MG63 (cell line): ENCODE results near the gene MELK. TPM values are rescaled to one million over a fixed set of nuclear protein-coding genes. Genes with fewer than 3 reads are reported as not detected.

ENCODE experiments used
- DNase-seq: peaks from one replicate; pipeline ENCODE4 v3.0.0-alpha.2; 2020
- H3K27me3 ChIP-seq: fragments of 250-450 bp; sonication (Bioruptor Pico); 2 replicates; pipeline ENCODE4 v1.5.1; 2020; ENCODE audit warnings: mild to moderate bottlenecking, moderate library complexity
- H3K36me3 ChIP-seq: fragments of 250-450 bp; sonication (Bioruptor Pico); 2 replicates; pipeline ENCODE4 v1.5.1; 2020; ENCODE audit warnings: mild to moderate bottlenecking, moderate library complexity
- H3K4me3 ChIP-seq: fragments of 250-450 bp; sonication (Bioruptor Pico); 2 replicates; pipeline ENCODE4 v1.5.1; 2020; ENCODE audit warnings: mild to moderate bottlenecking, moderate library complexity
- H3K9me3 ChIP-seq: fragments of 250-450 bp; sonication (Bioruptor Pico); 2 replicates; pipeline ENCODE4 v1.5.1; 2020; ENCODE audit warnings: mild to moderate bottlenecking, moderate library complexity
- total RNA-seq: library from RNA; depleted of rRNA; stranded (reverse); fragments of >200 nt; shearing (Covaris generic); gene quantifications from 2 replicates; pipeline ENCODE4 v1.2.3, GENCODE V29; 2014; ENCODE audit warnings: low replicate concordance; rRNA removed

MELK gene
- total RNA-seq, 1 experiment from 2014 or later: 75.8 TPM

DNA sequence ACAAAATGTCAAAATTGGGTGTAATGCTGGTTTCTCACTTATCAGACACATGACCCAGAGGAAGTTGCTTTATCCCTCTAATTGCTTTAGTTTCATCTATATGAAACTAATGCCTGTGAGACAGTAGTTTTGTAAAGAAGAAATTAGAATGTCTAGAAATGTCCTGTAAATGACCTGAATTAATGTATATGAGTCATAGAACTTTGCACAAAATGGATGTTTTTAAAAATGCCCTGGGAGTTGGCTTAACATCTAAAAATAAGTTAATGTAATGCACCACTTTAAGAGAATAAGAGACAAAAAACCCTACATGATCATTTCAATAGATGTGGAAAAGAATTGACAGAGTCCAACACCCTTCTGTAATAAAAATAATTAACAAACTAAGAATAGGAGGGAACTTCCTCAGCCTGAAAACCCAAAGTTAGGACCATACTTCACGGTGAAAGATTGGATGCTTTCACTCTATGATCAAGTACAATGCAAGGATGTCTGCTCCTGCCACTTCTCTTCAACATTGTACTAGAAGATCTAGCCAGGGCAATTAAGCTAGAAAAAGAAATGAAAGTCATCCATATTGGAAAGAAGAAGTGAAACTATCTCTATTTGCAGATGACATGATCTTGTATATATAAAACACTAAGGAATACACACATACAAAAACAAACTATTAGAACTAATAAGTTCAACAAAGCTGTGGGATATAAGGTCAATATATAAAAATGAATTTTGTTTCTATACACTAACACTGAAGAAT lies 117.9 kb downstream of the MELK start:
- no peak for DNase-seq
- Histone ChIP-seq H3K4me3 (no peak overlapping the region), H3K36me3 (no peaks in the 10 kb centered on the region), H3K9me3 (peaks cover 5% of the 10 kb centered on the region; the same call in 1 of the 2 replicates), H3K27me3 (no peaks in the 10 kb centered on the region)

DNA sequence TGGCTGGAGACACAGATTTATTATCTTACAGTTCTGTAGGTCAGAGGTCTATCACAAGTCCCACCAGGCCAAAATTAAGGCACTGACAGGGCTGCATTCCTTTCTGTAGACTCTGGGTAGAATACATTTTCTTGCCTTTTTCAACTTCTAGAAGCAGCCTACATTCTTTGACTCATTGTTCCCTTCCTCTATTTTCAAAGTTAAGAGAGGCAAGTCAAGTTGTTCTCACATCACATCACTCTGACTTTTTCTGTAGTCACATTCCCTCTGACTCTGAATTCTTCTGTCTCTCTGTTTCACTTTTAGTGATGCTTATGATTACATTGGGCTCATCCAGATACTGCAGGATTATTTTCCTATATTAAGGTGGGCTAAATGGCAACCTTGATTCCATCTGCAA lies 119.0 kb downstream of the MELK start:
- H3K27me3 ChIP-seq: no peaks in the 10 kb centered on the region

DNA sequence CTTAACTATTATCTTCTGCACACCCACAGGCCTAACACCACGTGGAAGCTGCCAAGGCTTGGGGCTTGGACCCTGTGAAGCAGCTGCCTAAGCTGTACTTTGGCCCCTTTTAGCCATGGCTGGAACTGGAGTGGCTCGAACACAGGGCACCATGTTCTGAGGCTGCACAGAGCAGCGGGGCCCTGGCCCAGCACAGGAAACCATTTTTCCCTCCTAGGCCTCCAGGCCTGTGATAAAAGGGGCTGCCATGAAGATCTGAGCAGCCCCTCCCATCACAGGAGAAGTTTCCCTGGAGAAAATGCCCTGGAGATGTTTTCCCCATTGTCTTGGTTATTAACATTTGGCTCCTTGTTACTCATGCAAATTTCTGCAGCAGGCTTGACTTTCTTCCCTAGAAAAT lies 126.3 kb downstream of the MELK start:
- DNase-seq: no peak
- peaks cover 24% of the 10 kb centered on the region for H3K27me3 ChIP-seq

More for the DNA sequence above, 119.0 kb downstream of the MELK start:
- peaks cover 5% of the 10 kb centered on the region; the same call in 1 of the 2 replicates for H3K9me3 ChIP-seq
- no peaks in the 10 kb centered on the region for H3K36me3 ChIP-seq
- no peak for DNase-seq
- no peak overlapping the region for H3K4me3 ChIP-seq

DNA sequence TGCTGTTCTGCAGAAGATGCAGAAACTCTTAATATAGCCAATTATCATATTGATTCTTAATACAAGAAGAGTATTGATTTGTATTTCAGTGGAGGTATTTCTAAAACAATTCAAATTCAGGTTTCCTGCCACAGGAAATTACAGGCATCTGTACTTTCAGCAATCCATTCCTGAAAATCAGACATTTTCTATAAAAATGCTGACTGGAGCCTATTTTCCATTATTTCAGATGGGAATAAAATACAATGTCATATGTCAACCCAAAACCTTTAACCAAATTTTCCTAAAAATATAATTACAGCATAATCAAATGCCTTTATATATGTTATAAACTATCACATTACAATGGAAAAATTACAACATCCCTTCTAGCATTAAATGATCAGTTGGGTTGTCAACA lies 131.5 kb downstream of the MELK start:
- Histone ChIP-seq H3K4me3 (no peak overlapping the region), H3K9me3 (peaks cover 4% of the 10 kb centered on the region), H3K36me3 (no peaks in the 10 kb centered on the region), H3K27me3 (peaks cover 59% of the 10 kb centered on the region)
- DNase-seq: no peak

More for the DNA sequence above, 126.3 kb downstream of the MELK start:
- peaks cover 14% of the 10 kb centered on the region for H3K9me3 ChIP-seq
- H3K36me3 ChIP-seq: no peaks in the 10 kb centered on the region
- H3K4me3 ChIP-seq: no peak overlapping the region

DNA sequence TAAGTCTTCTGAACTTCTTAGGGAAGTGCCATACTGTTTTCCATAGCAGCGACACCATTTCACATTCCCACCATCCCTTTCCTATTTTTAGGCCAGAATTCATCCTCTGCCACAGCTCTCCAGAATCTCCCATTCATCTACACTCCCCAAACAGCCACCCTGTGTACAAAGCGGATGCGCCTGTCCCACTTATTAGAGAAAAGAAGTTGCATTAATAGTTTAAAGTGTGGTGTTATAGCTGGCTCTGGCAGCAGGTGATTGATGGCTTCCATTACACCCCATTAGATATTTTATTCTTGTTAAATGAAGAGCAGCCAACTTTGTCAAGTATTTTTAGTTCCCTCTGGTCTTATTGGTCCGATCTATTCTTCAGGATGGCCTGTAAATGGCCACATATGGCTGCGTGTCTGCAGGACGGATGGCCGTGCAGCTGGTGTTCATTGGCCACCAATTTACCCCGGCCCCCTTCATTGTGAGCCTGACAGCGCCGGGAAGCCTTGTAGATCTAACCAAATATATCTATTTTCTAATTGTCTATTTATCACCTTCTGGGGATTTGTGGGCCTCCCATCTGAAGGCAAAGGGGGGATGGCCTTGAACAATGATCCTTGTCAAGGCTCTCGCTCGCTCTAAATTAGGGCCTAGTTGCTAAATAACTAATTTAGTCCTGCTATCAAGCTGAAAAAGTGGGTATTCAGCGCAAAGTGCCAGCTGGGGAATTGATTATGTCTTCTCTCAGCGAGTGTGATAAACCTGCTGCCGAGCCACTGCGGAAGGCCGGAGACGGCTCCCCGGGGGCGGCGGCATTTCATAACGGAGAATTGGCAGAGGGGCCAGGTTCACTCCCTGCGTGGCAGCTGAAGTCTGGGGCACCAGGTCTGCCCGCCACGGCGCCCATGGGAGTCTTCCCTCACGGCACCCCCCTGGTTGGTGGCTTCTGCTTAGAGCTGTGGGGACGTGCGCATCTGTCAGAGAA lies 141.1 kb downstream of the MELK start:
- no peak for DNase-seq
- no peaks in the 10 kb centered on the region for H3K36me3 ChIP-seq
- peaks cover 5% of the 10 kb centered on the region for H3K27me3 ChIP-seq
- H3K4me3 ChIP-seq: no peak overlapping the region
- peaks cover 2% of the 10 kb centered on the region; the same call in 1 of the 2 replicates for H3K9me3 ChIP-seq

DNA sequence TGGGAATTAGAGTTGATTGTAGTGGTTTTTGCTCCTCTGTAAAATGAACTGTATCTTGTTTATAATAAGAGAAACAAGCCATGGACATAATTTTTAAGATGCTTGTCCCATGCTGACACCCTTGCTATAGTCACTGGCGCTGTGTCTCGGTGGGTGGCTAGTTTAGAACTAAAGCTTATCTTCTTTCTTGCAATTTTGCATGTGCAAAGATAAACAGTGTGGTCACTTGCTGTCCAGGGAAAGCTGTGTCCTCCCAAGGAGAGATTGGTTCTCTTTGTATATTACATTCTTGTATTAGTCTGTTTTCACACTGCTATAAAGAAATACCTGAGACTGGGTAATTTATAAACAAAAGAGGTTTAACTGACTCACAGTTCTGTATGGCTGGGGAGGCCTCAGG lies 143.8 kb downstream of the MELK start:
- Histone ChIP-seq H3K36me3 (no peaks in the 10 kb centered on the region), H3K9me3 (peaks cover 2% of the 10 kb centered on the region; the same call in 1 of the 2 replicates), H3K4me3 (no peak overlapping the region), H3K27me3 (peaks cover 3% of the 10 kb centered on the region)
- DNase-seq: no peak

DNA sequence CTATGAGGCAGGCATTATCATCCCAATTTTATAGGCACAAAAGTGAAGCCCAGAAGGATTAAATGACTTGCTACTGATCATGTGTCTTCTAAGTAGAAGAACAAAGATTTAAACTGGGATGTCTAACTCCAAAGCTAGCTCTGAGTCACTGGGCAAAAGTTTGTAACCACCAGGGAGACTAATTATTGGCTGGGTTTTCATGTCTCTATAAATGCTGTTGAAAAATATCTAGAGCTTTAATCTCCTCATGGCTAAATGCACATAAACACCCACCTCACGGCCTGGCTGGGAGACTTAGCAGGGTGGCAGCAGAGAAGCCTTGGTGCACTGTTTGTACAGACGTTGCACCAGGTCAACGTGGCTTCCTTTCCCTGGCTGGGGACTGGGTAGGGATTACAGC lies 144.6 kb downstream of the MELK start:
- Histone ChIP-seq H3K4me3 (no peak overlapping the region), H3K36me3 (no peaks in the 10 kb centered on the region), H3K9me3 (peaks cover 2% of the 10 kb centered on the region; the same call in 1 of the 2 replicates), H3K27me3 (peaks cover 3% of the 10 kb centered on the region)
- DNase-seq: peak; percentile 51

DNA sequence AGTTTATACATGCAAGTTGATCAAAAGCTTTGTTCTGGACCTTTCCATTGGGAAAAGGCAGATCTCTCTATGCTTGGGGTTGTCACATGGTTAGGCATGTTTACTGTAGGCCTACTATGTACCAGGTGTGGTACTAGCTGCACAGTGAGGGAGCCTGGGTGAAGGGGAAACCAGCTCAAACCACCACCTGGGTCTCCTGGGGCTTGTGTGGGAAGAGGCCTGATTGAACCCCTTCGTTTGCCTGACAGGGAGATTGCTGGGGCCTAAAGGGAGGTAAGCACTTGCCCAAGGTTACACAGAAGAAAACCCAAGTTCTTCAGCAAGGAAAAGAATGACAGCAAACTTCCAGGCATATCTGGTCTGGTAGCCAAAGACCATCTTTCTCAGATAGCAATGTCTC lies 145.9 kb downstream of the MELK start:
- DNase-seq: no peak
- no peak overlapping the region for H3K4me3 ChIP-seq
- no peaks in the 10 kb centered on the region for H3K36me3 ChIP-seq
- H3K27me3 ChIP-seq: peaks cover 3% of the 10 kb centered on the region
- H3K9me3 ChIP-seq: peaks cover 2% of the 10 kb centered on the region; the same call in 1 of the 2 replicates

DNA sequence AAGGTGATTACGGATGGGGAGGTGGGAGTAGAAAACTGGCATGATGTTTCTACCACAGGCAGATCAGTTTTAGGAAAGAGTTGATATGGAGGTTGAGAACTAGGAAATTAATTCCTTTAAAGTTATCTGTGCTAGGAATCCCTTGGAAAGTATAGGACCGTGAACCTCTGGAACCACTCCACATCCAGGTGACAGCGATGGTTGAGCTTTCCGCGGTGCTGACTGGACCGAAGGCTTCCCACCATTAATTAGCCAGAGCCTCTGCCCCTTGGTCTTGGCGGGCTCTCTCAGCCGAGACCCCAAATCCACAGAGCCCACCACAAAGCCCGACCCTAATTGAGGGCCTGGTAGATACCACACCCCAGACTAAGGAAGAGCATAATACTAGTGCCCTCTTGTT lies 147.3 kb downstream of the MELK start:
- Histone ChIP-seq H3K4me3 (no peak overlapping the region), H3K36me3 (no peaks in the 10 kb centered on the region), H3K9me3 (peaks cover 2% of the 10 kb centered on the region; the same call in 1 of the 2 replicates), H3K27me3 (peaks cover 3% of the 10 kb centered on the region)
- DNase-seq: no peak

DNA sequence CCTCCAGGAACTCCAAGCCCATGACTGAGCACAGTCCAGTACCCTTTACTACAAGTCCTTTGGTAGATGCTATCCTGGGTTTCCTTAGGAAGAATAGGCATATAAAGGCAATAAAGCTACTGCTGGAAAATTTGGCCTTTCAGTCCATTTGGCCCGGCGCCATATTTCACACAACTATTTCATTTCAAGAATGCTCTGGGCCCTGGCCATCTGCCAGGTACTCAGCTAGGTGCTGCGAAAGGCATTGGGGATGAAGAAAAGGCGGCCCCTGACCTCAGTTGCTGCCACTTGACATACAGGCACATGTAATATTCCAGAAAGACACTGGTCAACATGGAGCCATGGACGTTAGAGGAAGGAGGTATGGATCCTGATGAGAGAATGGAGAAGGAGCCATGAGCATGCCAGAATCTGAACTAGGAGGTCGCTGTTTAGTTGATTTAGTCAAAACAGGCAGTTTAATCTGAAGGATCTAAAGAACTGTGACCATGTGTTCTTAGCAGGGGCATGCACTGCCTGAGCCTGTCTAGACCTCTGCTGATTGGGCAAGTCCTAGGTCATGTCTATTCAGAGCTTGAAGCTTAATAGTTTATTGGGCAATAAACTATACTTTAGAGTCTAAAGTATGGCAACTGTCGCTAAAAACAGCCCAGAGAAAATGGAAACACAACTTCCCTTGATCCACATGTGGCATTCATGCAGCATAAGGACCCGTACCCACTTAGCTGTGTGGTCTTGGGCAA lies 149.3 kb downstream of the MELK start:
- no peaks in the 10 kb centered on the region for H3K27me3 ChIP-seq
- DNase-seq: peak; percentile 19

DNA sequence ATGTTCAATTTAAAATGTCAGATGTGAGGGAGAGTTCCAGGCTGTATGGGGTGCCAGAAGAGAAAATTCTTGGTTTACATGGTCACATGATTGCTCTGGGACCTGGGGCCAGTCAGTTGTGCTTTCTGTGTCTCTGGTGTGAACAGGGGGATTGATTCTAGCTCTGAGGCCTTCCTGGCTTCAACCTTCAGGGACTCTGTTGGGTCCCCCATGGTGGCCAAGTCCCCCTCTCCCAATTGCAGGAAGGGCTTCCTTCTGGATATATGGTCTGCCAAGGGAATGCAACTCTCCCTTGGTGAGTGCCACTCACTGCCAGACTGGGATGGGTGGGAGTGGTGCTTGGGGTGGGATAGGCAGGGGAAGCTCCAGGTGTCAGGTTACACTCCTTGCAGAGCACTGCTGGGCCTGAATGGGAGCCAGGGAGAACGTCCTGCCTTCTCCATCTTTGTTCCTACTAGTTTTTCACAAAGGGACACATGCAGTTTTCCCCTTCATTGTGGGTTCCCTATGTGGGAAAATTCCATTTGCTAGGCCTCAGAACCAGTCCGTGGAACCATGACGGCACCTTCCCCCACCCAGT lies 153.2 kb downstream of the MELK start:
- DNase-seq: no peak

More for the DNA sequence above, 149.3 kb downstream of the MELK start:
- peaks cover 2% of the 10 kb centered on the region; the same call in 1 of the 2 replicates for H3K9me3 ChIP-seq
- no peak overlapping the region for H3K4me3 ChIP-seq
- H3K36me3 ChIP-seq: no peaks in the 10 kb centered on the region

More for the DNA sequence above, 153.2 kb downstream of the MELK start:
- H3K4me3 ChIP-seq: no peak overlapping the region
- H3K27me3 ChIP-seq: no peaks in the 10 kb centered on the region
- no peaks in the 10 kb centered on the region for H3K9me3 ChIP-seq
- H3K36me3 ChIP-seq: no peaks in the 10 kb centered on the region

Other genes starting within 250 kb of the MELK start
- 11.0 and 13.3 TPM in 2 replicates for gene RNF38, start 172.6 kb upstream of the MELK start, total RNA-seq